Caco-2 (cell line): Measurements from ENCODE around the gene CD248. TPM values are rescaled to one million over a fixed set of nuclear protein-coding genes. Genes with fewer than 3 reads are reported as not detected.

Experiments
- BruUV-seq: library from RNA; stranded (reverse); fragments of 400-500 nt; replicated peaks from 2 replicates; lab custom pipeline; 2021; lab: Mats Ljungman, UMichigan
- CTCF ChIA-PET: fragments of 300-600 bp; sonication (Branson Sonifier 250); formaldehyde crosslinking; loops from one replicate; lab custom pipeline; 2022; ENCODE audit warnings: antibody characterized with exemption; lab: Charles Lee
- POLR2A ChIA-PET: fragments of 300-600 bp; sonication (Branson Sonifier 250); formaldehyde crosslinking; loops from one replicate; lab custom pipeline; 2022; ENCODE audit warnings: antibody characterized with exemption; lab: Charles Lee
- DNase-seq, 2 experiments: peaks; one replicate each; pipeline versions ENCODE4 v3.0.0 to v3.0.0-alpha.2; 2020 to 2022
- H3K27me3 ChIP-seq: replicated peaks from 2 replicates; pipeline ENCODE4 v1.6.0; 2011; ENCODE audit warnings: low read length; ENCODE audit not compliant: control insufficient read depth, insufficient read depth
- H3K36me3 ChIP-seq: 2 replicates; pipeline ENCODE4 v1.5.1; 2011; ENCODE audit warnings: low read length; ENCODE audit not compliant: control insufficient read depth, insufficient read depth
- H3K4me1 ChIP-seq: fragments of 250-450 bp; sonication (Bioruptor Pico); 2 replicates; pipeline ENCODE4 v1.5.1; 2020; ENCODE audit warnings: mild to moderate bottlenecking
- H3K4me3 ChIP-seq: 2 replicates; pipeline ENCODE4 v1.5.1; 2011; ENCODE audit warnings: low read depth, mild to moderate bottlenecking, control low read depth, low read length
- H3K9me3 ChIP-seq: fragments of 250-450 bp; sonication (Bioruptor Pico); 2 replicates; pipeline ENCODE4 v1.5.1; 2020; ENCODE audit warnings: mild to moderate bottlenecking, moderate library complexity
- H3K27ac Mint-ChIP-seq: one replicate; pipeline ENCODE4 v1.8.0; 2022; ENCODE audit warnings: mixed read lengths; ENCODE audit not compliant: unreplicated experiment
- H3K27me3 Mint-ChIP-seq: one replicate; pipeline ENCODE4 v1.8.0; 2022; ENCODE audit warnings: mixed read lengths; ENCODE audit not compliant: insufficient read depth, unreplicated experiment
- H3K36me3 Mint-ChIP-seq: one replicate; pipeline ENCODE4 v1.8.0; 2022; ENCODE audit warnings: mild to moderate bottlenecking, mixed read lengths; ENCODE audit not compliant: insufficient read depth, unreplicated experiment
- H3K4me1 Mint-ChIP-seq: one replicate; pipeline ENCODE4 v1.8.0; 2022; ENCODE audit warnings: low read depth, mixed read lengths; ENCODE audit not compliant: unreplicated experiment
- H3K4me3 Mint-ChIP-seq: one replicate; pipeline ENCODE4 v1.8.0; 2022; ENCODE audit warnings: mild to moderate bottlenecking, moderate library complexity, mixed read lengths; ENCODE audit not compliant: unreplicated experiment
- H3K9me3 Mint-ChIP-seq: one replicate; pipeline ENCODE4 v1.8.0; 2022; ENCODE audit warnings: mixed read lengths; ENCODE audit not compliant: unreplicated experiment
- intact Hi-C: fragments of 100-400 bp; cut with micrococcal nuclease; formaldehyde crosslinking; loops from one replicate; pipeline ENCODE4 v1.10.0; 2022; ENCODE audit not compliant: unreplicated experiment
- total RNA-seq: library from RNA; stranded (reverse); gene quantifications from 2 replicates; pipeline ENCODE4 v1.2.3, GENCODE V29; 2022
- TF ChIP-seq, protein P1 (sequence below), 2 experiments: fragments of 200-600 bp in 1 of 2; IDR thresholded peaks; 1 replicate in 1 of 2; 2 replicates in 1 of 2; pipeline versions ENCODE4 v1.5.1 to v1.8.0; 2011 to 2022; ENCODE audit warnings: antibody characterized with exemption in 1 of 2, control low read depth in 1 of 2, inconsistent platforms in 1 of 2, low read depth in 1 of 2, low read length in 1 of 2, mild to moderate bottlenecking in 1 of 2, moderate library complexity in 1 of 2; ENCODE audit not compliant: insufficient read depth in 1 of 2, severe bottlenecking in 1 of 2, unreplicated experiment in 1 of 2

Gene CD248
- total RNA-seq, 1 experiment from 2014 or later = 0.27 TPM

DNA sequence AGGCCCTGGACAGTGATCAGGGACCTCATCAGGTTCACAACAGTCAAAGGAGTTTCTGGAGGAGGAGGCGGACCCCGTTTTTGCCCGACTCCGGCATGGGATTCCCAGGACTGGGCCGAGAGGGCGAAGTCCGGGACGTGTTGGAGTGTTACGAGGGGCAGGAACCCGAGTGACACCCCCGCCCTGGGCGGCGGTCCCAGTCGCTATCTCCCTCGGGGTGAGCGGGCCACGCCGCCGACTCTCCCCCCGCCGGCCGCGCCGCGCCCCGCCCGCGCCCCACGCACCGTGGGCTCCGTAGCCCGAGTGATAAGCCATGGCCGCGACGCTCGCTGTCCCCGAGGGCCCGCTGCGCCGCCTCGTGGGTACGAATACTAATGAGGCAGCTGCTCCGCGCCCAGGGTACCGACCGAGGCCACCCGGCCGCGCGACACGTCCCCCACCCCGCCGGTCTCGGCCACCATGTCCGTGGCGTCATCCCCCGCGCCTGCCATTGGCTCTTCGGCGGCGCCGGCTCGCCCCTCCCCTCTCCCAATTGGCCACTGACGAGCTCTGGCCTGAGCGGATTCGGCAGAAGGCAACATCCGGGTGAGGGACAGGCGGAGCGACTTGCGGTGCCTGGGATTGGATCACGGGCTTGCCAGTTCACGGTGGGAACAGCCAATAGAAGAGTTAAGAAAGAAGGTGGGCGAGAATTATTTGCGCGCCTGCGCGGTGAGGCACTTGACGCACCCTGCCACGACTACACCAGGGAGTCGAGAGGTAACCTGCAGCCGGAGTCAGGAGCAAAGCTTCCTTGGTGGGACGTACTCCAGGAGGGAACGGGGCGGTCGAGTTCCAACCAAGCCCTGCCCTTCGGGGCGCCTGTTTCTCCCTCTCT is 27.9 kb downstream of the CD248 start, which contains the start of gene YIF1A:
YIF1A (minus strand) TSS at position 473 of the 877 bp plus-strand sequence; CDS start at position 315, 158 bp downstream.
- ChIA-PET POLR2A (interaction anchor here (0.5 to 1.9 kb wide), 20 partner anchors 9 to 410 kb away, joined by 3 to 34 read pairs (median 4); partner anchors contain the start of genes BRMS1, DPP3, MRPL11 and RBM4), CTCF (interaction anchor here (0.5 to 2.6 kb wide), 18 partner anchors 21 to 696 kb away, joined by 3 to 43 read pairs (median 4); partner anchors contain the start of genes DPP3, FIBP, MRPL11 and MUS81)
- TF ChIP-seq, protein P1, sequence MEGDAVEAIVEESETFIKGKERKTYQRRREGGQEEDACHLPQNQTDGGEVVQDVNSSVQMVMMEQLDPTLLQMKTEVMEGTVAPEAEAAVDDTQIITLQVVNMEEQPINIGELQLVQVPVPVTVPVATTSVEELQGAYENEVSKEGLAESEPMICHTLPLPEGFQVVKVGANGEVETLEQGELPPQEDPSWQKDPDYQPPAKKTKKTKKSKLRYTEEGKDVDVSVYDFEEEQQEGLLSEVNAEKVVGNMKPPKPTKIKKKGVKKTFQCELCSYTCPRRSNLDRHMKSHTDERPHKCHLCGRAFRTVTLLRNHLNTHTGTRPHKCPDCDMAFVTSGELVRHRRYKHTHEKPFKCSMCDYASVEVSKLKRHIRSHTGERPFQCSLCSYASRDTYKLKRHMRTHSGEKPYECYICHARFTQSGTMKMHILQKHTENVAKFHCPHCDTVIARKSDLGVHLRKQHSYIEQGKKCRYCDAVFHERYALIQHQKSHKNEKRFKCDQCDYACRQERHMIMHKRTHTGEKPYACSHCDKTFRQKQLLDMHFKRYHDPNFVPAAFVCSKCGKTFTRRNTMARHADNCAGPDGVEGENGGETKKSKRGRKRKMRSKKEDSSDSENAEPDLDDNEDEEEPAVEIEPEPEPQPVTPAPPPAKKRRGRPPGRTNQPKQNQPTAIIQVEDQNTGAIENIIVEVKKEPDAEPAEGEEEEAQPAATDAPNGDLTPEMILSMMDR (IDR thresholded peaks at IDR 0.05; ENCODE audit: insufficient read depth in 1 of 2, low read depth in 1 of 2, low read length in 1 of 2, severe bottlenecking in 1 of 2, unreplicated experiment in 1 of 2) = peak in 1 of 2 experiments; percentile 25
- Mint-ChIP-seq H3K27ac (peak within 1 kb of the TSS; percentile 94), H3K36me3 (peaks cover 21% of the 10 kb centered on the region), H3K9me3 (no peaks in the 10 kb centered on the region), H3K4me1 (peaks cover 22% of the 10 kb centered on the region), H3K27me3 (peaks cover 6% of the 10 kb centered on the region), H3K4me3 (peak within 1 kb of the TSS; percentile 87)
- Histone ChIP-seq H3K27me3 (no peaks in the 10 kb centered on the region; the same call in 1 of the 2 replicates), H3K36me3 (peaks cover 5% of the 10 kb centered on the region; the same call in 1 of the 2 replicates), H3K4me1 (peaks cover 23% of the 10 kb centered on the region), H3K4me3 (peak within 1 kb of the TSS; percentile 63), H3K9me3 (no peaks in the 10 kb centered on the region)
- BruUV-seq = no TSS peak
- intact Hi-C loops = loop anchor here (1.0 to 2.0 kb wide), 3 partner anchors 21 to 47 kb away; partner anchors contain the start of genes RAB1B and RIN1
- DNase-seq = peak; percentile 99 to 100

DNA sequence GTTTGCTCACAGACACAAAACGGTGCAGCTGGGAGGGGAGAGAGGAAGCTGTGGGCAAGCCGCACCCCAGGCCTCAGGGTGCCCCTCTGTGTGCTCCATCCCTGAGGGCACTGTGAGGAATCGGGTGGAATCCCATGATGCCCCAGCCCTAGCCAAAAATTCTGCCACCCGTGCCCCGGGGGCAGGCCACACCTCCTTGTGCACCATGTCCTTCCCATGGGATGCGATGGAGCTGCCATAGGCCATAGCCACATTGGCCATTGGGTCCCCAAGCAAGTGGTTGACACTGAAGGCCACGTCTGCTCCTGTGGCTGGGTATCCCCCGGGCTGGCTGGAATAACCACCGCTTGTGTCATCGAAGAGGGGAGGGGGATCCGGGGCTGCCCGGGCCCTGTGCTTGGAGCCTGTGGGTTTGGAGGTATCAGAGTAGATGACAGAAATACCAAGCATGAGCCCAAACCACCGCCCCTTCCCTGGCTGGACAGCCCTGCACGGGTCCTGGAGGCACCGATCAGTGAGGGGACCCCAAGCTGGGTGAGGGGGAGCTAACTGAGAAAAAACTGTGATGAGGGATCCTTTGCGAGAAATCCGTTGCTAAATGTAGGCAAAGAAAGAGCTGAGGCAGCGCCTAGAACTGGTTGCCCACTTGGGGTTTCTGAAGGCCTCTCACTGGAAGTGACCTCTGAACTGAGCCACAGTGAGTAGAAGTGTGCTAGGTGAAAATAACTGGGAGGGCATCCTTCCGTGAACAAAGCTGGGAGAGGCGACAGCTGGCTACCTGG is 28.8 kb downstream of the CD248 start:
- H3K9me3 ChIP-seq = no peaks in the 10 kb centered on the region
- intact Hi-C loops = loop anchor here (2.0 kb wide), 1 partner anchor 41 kb away; no protein-coding TSS in a partner anchor
- H3K9me3 Mint-ChIP-seq = no peaks in the 10 kb centered on the region
- H3K36me3 Mint-ChIP-seq = peaks cover 25% of the 10 kb centered on the region
- CTCF ChIA-PET = interaction anchor here (1.3 to 2.6 kb wide), 3 partner anchors 20 to 26 kb away, joined by 3 to 43 read pairs (median 7); no protein-coding TSS in a partner anchor
- peaks cover 5% of the 10 kb centered on the region; the same call in 1 of the 2 replicates for H3K36me3 ChIP-seq
- H3K27me3 ChIP-seq = no peaks in the 10 kb centered on the region; the same call in 1 of the 2 replicates
- H3K4me3 ChIP-seq = peak overlapping the region; percentile 63
- peaks cover 22% of the 10 kb centered on the region for H3K4me1 Mint-ChIP-seq
- H3K27me3 Mint-ChIP-seq = peaks cover 6% of the 10 kb centered on the region
- peaks cover 23% of the 10 kb centered on the region for H3K4me1 ChIP-seq
- BruUV-seq = TSS peak; percentile 33
- POLR2A ChIA-PET = interaction anchor here (0.6 to 1.9 kb wide), 3 partner anchors 24 to 350 kb away, joined by 3 to 34 read pairs (median 6); partner anchors contain the start of gene RBM4
- peak overlapping the region; percentile 94 for H3K27ac Mint-ChIP-seq
- peak in 1 of 2 experiments; percentile 43 for DNase-seq
- peak overlapping the region; percentile 87 for H3K4me3 Mint-ChIP-seq
- TF ChIP-seq, protein P1 (IDR thresholded peaks at IDR 0.05; ENCODE audit: insufficient read depth in 1 of 2, low read depth in 1 of 2, low read length in 1 of 2, severe bottlenecking in 1 of 2, unreplicated experiment in 1 of 2) = no peak
